H9 (cell line): ENCODE results near the gene DYNC1H1. TPM values are rescaled to one million over a fixed set of nuclear protein-coding genes. Genes with fewer than 3 reads are reported as not detected.

ENCODE experiments used
- DNase-seq: peaks from one replicate; pipeline ENCODE4 v3.0.0-alpha.2; 2017
- H2AFZ ChIP-seq: one replicate; pipeline ENCODE4 v1.6.1; 2013; ENCODE audit warnings: mild to moderate bottlenecking, low read length, control low read depth, moderate library complexity
- H2AK5ac ChIP-seq: 2 replicates; pipeline ENCODE4 v1.6.1; 2013; ENCODE audit warnings: low read length, control low read depth, mixed read lengths; ENCODE audit not compliant: insufficient read length
- H2BK120ac ChIP-seq: one replicate; pipeline ENCODE4 v1.6.1; 2013; ENCODE audit warnings: low read depth, mild to moderate bottlenecking, low read length, control low read depth, inconsistent platforms; ENCODE audit not compliant: poor library complexity, severe bottlenecking
- H2BK12ac ChIP-seq: 2 replicates; pipeline ENCODE4 v1.6.1; 2013; ENCODE audit warnings: low read length, control low read depth, mixed read lengths, low read depth; ENCODE audit not compliant: insufficient read length
- H2BK15ac ChIP-seq: 2 replicates; pipeline ENCODE4 v1.6.1; 2013; ENCODE audit warnings: low read depth, low read length, control low read depth
- H2BK20ac ChIP-seq: one replicate; pipeline ENCODE4 v1.6.1; 2013; ENCODE audit warnings: low read depth, mild to moderate bottlenecking, low read length, control low read depth, inconsistent platforms; ENCODE audit not compliant: poor library complexity, severe bottlenecking
- H2BK5ac ChIP-seq: 2 replicates; pipeline ENCODE4 v1.6.1; 2013; ENCODE audit warnings: low read length, control low read depth, mixed read lengths; ENCODE audit not compliant: insufficient read length
- H3K14ac ChIP-seq: 2 replicates; pipeline ENCODE4 v1.6.1; 2013; ENCODE audit warnings: low read length, control low read depth; ENCODE audit not compliant: insufficient read depth
- H3K18ac ChIP-seq: 2 replicates; pipeline ENCODE4 v1.6.1; 2013; ENCODE audit warnings: low read depth, mild to moderate bottlenecking, mixed read lengths, low read length, control low read depth; ENCODE audit not compliant: insufficient read length
- H3K23ac ChIP-seq: 2 replicates; pipeline ENCODE4 v1.6.1; 2013; ENCODE audit warnings: low read length, control low read depth, mixed read lengths, low read depth; ENCODE audit not compliant: insufficient read length
- H3K23me2 ChIP-seq: 2 replicates; pipeline ENCODE4 v1.6.1; 2013; ENCODE audit warnings: low read depth, mild to moderate bottlenecking, mixed read lengths, low read length, control low read depth; ENCODE audit not compliant: insufficient read length, poor library complexity, severe bottlenecking
- H3K27ac ChIP-seq: 2 replicates; pipeline ENCODE4 v1.5.1; 2013; ENCODE audit warnings: low read length, control low read depth, mixed read lengths, low read depth; ENCODE audit not compliant: insufficient read length
- H3K27me3 ChIP-seq: 2 replicates; pipeline ENCODE4 v1.6.1; 2013; ENCODE audit warnings: low read length, control low read depth, inconsistent platforms; ENCODE audit not compliant: insufficient read depth
- H3K4ac ChIP-seq: 2 replicates; pipeline ENCODE4 v1.6.1; 2013; ENCODE audit warnings: low read depth, mild to moderate bottlenecking, control low read depth, inconsistent platforms, low read length, moderate library complexity
- H3K4me1 ChIP-seq: 2 replicates; pipeline ENCODE4 v1.6.1; 2013; ENCODE audit warnings: low read length, control low read depth, inconsistent platforms; ENCODE audit not compliant: insufficient read depth
- H3K4me2 ChIP-seq: 2 replicates; pipeline ENCODE4 v1.6.1; 2013; ENCODE audit warnings: low read length, control low read depth, mixed read lengths; ENCODE audit not compliant: insufficient read length, insufficient read depth
- H3K56ac ChIP-seq: 2 replicates; pipeline ENCODE4 v1.6.1; 2013; ENCODE audit warnings: low read depth, mild to moderate bottlenecking, mixed read lengths, low read length, control low read depth; ENCODE audit not compliant: insufficient read length
- H3K79me1 ChIP-seq: 2 replicates; pipeline ENCODE4 v1.6.1; 2013; ENCODE audit warnings: low read depth, mild to moderate bottlenecking, moderate library complexity, low read length, control low read depth, inconsistent platforms; ENCODE audit not compliant: insufficient read depth, poor library complexity, severe bottlenecking
- H3K79me2 ChIP-seq: 2 replicates; pipeline ENCODE4 v1.6.1; 2013; ENCODE audit warnings: low read length, control low read depth, inconsistent platforms; ENCODE audit not compliant: insufficient read depth
- H3K9ac ChIP-seq: 2 replicates; pipeline ENCODE4 v1.6.1; 2013; ENCODE audit warnings: low read length, control low read depth, mixed read lengths; ENCODE audit not compliant: insufficient read length; ENCODE audit errors: extremely low read depth
- H3K9me3 ChIP-seq: one replicate; pipeline ENCODE4 v1.6.1; 2013; ENCODE audit warnings: low read depth, low read length, inconsistent platforms; ENCODE audit not compliant: control insufficient read depth
- H3T11ph ChIP-seq: one replicate; pipeline ENCODE4 v1.6.1; 2013; ENCODE audit warnings: mild to moderate bottlenecking, low read length, control low read depth, inconsistent platforms
- H4K20me1 ChIP-seq: one replicate; pipeline ENCODE4 v1.6.1; 2013; ENCODE audit not compliant: control insufficient read depth, insufficient read length, insufficient read depth
- H4K5ac ChIP-seq: 2 replicates; pipeline ENCODE4 v1.6.1; 2013; ENCODE audit warnings: low read depth, mild to moderate bottlenecking, mixed read lengths, low read length, control low read depth; ENCODE audit not compliant: insufficient read length
- H4K8ac ChIP-seq: replicated peaks from 2 replicates; pipeline ENCODE4 v1.6.1; 2013; ENCODE audit warnings: low read length, control low read depth, mixed read lengths, low read depth; ENCODE audit not compliant: insufficient read length
- H4K91ac ChIP-seq: 2 replicates; pipeline ENCODE4 v1.6.1; 2013; ENCODE audit warnings: low read depth, mild to moderate bottlenecking, moderate library complexity, mixed read lengths, low read length, control low read depth; ENCODE audit not compliant: insufficient read length
- H3K27ac Mint-ChIP-seq, 3 experiments: 2 replicates in 2 of 3; 3 replicates in 1 of 3; pipeline ENCODE4 v1.8.0; 2020 to 2021; ENCODE audit warnings: mixed read lengths in 3 of 3, mild to moderate bottlenecking in 1 of 3, moderate library complexity in 1 of 3
- H3K27me3 Mint-ChIP-seq: 2 replicates; pipeline ENCODE4 v1.8.0; 2021; ENCODE audit warnings: low read depth, mild to moderate bottlenecking, moderate library complexity, mixed read lengths
- H3K36me3 Mint-ChIP-seq, 3 experiments: 2 replicates in 2 of 3; 3 replicates in 1 of 3; pipeline ENCODE4 v1.8.0; 2020 to 2021; ENCODE audit warnings: low read depth in 3 of 3, mixed read lengths in 3 of 3; ENCODE audit not compliant: insufficient read depth in 1 of 3
- H3K4me1 Mint-ChIP-seq, 2 experiments: 2 replicates each; pipeline ENCODE4 v1.8.0; 2020; ENCODE audit warnings: mixed read lengths in 2 of 2
- H3K4me3 Mint-ChIP-seq, 2 experiments: 2 replicates in 1 of 2; 3 replicates in 1 of 2; pipeline ENCODE4 v1.8.0; 2020 to 2021; ENCODE audit warnings: mild to moderate bottlenecking in 2 of 2, mixed read lengths in 2 of 2, moderate library complexity in 1 of 2
- H3K9me3 Mint-ChIP-seq, 2 experiments: 2 replicates in 1 of 2; 3 replicates in 1 of 2; pipeline ENCODE4 v1.8.0; 2020; ENCODE audit warnings: mild to moderate bottlenecking in 2 of 2, mixed read lengths in 2 of 2, moderate library complexity in 1 of 2
- WGBS: extraction: QIAGEN DNeasy Blood & Tissue Kit; methylation state at CpG from one replicate; pipeline ENCODE4 v1.1.7; 2013; ENCODE audit warnings: missing lambda C conversion rate, low lambda C conversion rate, mixed read lengths; ENCODE audit not compliant: insufficient read length; ENCODE audit errors: extremely low coverage; 5-methylcytosine and 5-hydroxymethylcytosine counted together
- total RNA-seq: library from RNA; stranded (reverse); gene quantifications from 2 replicates; pipeline ENCODE4 v1.2.1, GENCODE V29; 2021
- TF ChIP-seq, protein P1 (sequence below): fragments of 200-600 bp; sonication (generic); conservative IDR thresholded peaks from 3 replicates; pipeline ENCODE4 v1.8.0; 2021; ENCODE audit warnings: antibody characterized with exemption, mild to moderate bottlenecking

Gene DYNC1H1
- total RNA-seq, 1 experiment from 2014 or later = 359 TPM

GRCh38 chr14:102086972-102087761 lies 122.8 kb downstream of the DYNC1H1 start, which contains the start of gene HSP90AA1:
HSP90AA1 (minus strand) TSS chr14:102087044; CDS start chr14:102086378, 666 bp downstream.
- Histone ChIP-seq H2AFZ (no peak within 1 kb of the TSS), H3K18ac (peak within 1 kb of the TSS; percentile 75), H3K79me1 (no peaks in the 10 kb centered on the region), H2BK5ac (no peak within 1 kb of the TSS), H3K9me3 (no peaks in the 10 kb centered on the region), H3K4me2 (peak within 1 kb of the TSS; percentile 70), H4K91ac (no peak within 1 kb of the TSS), H2BK12ac (no peak within 1 kb of the TSS), H4K8ac (no peak within 1 kb of the TSS), H3K4ac (no peak within 1 kb of the TSS), H2BK15ac (no peak within 1 kb of the TSS), H3K27me3 (no peaks in the 10 kb centered on the region), H4K5ac (no peak within 1 kb of the TSS), H2BK120ac (no peak within 1 kb of the TSS), H3T11ph (no peak within 1 kb of the TSS), H4K20me1 (no peaks in the 10 kb centered on the region), H3K23me2 (peaks cover 8% of the 10 kb centered on the region), H2AK5ac (no peak within 1 kb of the TSS), H3K79me2 (peaks cover 9% of the 10 kb centered on the region; the same call in 1 of the 2 replicates), H3K56ac (no peak within 1 kb of the TSS), H3K14ac (peak within 1 kb of the TSS; percentile 86), H3K9ac (peak within 1 kb of the TSS; percentile 85), H2BK20ac (no peak within 1 kb of the TSS), H3K27ac (no peak within 1 kb of the TSS), H3K23ac (no peak within 1 kb of the TSS), H3K4me1 (no peaks in the 10 kb centered on the region)
- Mint-ChIP-seq H3K4me1 (peaks cover 40 to 52% of the 10 kb centered on the region in 2 experiments), H3K9me3 (no peaks in the 10 kb centered on the region; a peak in 2 of 5 replicates), H3K27me3 (peaks cover 4% of the 10 kb centered on the region), H3K4me3 (peak within 1 kb of the TSS; percentile 95 to 96), H3K36me3 (peaks cover 38 to 46% (median 42%) of the 10 kb centered on the region in 3 experiments), H3K27ac (peak within 1 kb of the TSS; percentile 65 to 98 (median 92); a peak in 6 of 7 replicates)
- DNase-seq = peak; percentile 90
- TF ChIP-seq, protein P1, sequence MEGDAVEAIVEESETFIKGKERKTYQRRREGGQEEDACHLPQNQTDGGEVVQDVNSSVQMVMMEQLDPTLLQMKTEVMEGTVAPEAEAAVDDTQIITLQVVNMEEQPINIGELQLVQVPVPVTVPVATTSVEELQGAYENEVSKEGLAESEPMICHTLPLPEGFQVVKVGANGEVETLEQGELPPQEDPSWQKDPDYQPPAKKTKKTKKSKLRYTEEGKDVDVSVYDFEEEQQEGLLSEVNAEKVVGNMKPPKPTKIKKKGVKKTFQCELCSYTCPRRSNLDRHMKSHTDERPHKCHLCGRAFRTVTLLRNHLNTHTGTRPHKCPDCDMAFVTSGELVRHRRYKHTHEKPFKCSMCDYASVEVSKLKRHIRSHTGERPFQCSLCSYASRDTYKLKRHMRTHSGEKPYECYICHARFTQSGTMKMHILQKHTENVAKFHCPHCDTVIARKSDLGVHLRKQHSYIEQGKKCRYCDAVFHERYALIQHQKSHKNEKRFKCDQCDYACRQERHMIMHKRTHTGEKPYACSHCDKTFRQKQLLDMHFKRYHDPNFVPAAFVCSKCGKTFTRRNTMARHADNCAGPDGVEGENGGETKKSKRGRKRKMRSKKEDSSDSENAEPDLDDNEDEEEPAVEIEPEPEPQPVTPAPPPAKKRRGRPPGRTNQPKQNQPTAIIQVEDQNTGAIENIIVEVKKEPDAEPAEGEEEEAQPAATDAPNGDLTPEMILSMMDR = no peak; the same call in 2 of the 3 replicates
- WGBS = no CpG with 5 or more reads among the region's 106 CpGs
